AG09309 (cell line): ENCODE measurements around the gene ERICH4.

Source experiments
- DNase-seq: peaks from one replicate; pipeline ENCODE4 v3.0.0-alpha.2; 2010; ENCODE audit warnings: low read depth
- H3K4me3 ChIP-seq: 2 replicates; pipeline ENCODE4 v1.5.1; 2011; ENCODE audit warnings: mild to moderate bottlenecking, low read depth, low read length, moderate library complexity; ENCODE audit not compliant: control insufficient read depth
- CTCF ChIP-seq: IDR thresholded peaks from 2 replicates; pipeline ENCODE4 v1.5.1; 2011; ENCODE audit warnings: mild to moderate bottlenecking, low read depth, low read length, inconsistent platforms; ENCODE audit not compliant: insufficient read depth, control insufficient read depth; ENCODE audit errors: missing control alignments

ERICH4 gene

GRCh38 chr19:41415154-41415571, 27.8 kb upstream of the ERICH4 start:
- no peak for TF ChIP-seq CTCF
- DNase-seq: no peak

GRCh38 chr19:41416194-41416674, 26.7 kb upstream of the ERICH4 start:
- TF ChIP-seq CTCF: no peak
- no peak overlapping the region for H3K4me3 ChIP-seq
- no peak for DNase-seq

More at GRCh38 chr19:41415154-41415571, 27.8 kb upstream of the ERICH4 start:
- H3K4me3 ChIP-seq: no peak overlapping the region

GRCh38 chr19:41420101-41420880, 22.7 kb upstream of the ERICH4 start:
- no peak for DNase-seq
- H3K4me3 ChIP-seq: no peak overlapping the region
- no peak for TF ChIP-seq CTCF

- no peak for TF ChIP-seq CTCF
- no peak overlapping the region for H3K4me3 ChIP-seq
- no peak for DNase-seq
Measured at GRCh38 chr19:41421314-41421713, 21.6 kb upstream of the ERICH4 start.

- no peak for DNase-seq
- no peak for TF ChIP-seq CTCF
- H3K4me3 ChIP-seq: no peak overlapping the region
Measured at GRCh38 chr19:41421973-41422372, 21.0 kb upstream of the ERICH4 start.

- no peak for TF ChIP-seq CTCF
Measured at GRCh38 chr19:41422456-41422855, 20.5 kb upstream of the ERICH4 start.

More at GRCh38 chr19:41422456-41422855, 20.5 kb upstream of the ERICH4 start:
- DNase-seq: no peak
- H3K4me3 ChIP-seq: no peak overlapping the region
